COLO829 (cell line): ENCODE data around the gene PAN2.
"Not testable (repeated sequence)": the region's sequence is repeated elsewhere in the genome, so short reads cannot be mapped to it uniquely, and the experiment has no call there.

Source experiments
- DNase-seq: peaks from one replicate; pipeline ENCODE4 v3.0.0; 2012; ENCODE audit warnings: low spot score

PAN2 gene

GRCh38 chr12:56333679-56334489 is at the start of gene PAN2:
Gene PAN2 (minus strand): TSS chr12:56334000. CDS start chr12:56333094, 906 bp downstream.
- peak; percentile 99 for DNase-seq

GRCh38 chr12:56382611-56383010 is 48.8 kb upstream of the PAN2 start:
- no peak for DNase-seq

GRCh38 chr12:56377989-56378316 is 44.2 kb upstream of the PAN2 start:
- no peak for DNase-seq

GRCh38 chr12:56377310-56377988 is 43.6 kb upstream of the PAN2 start:
- peak; percentile 23 for DNase-seq

GRCh38 chr12:56375598-56376434 is 42.0 kb upstream of the PAN2 start:
- DNase-seq = no peak

- no peak for DNase-seq
Observed at GRCh38 chr12:56374726-56375597, 41.2 kb upstream of the PAN2 start.

- no peak for DNase-seq
Observed at GRCh38 chr12:56373515-56373914, 39.7 kb upstream of the PAN2 start.

- no peak for DNase-seq
Observed at GRCh38 chr12:56366948-56367347, 33.1 kb upstream of the PAN2 start.

GRCh38 chr12:56362130-56363059 is 28.6 kb upstream of the PAN2 start, which contains the start of gene APOF:
Gene APOF (minus strand): TSS chr12:56362857. CDS start chr12:56362745, 112 bp downstream.
- DNase-seq = no peak

GRCh38 chr12:56361487-56362129 is 27.8 kb upstream of the PAN2 start:
- DNase-seq = no peak

GRCh38 chr12:56359851-56360767 is 26.3 kb upstream of the PAN2 start, which contains the start of gene STAT2:
Gene STAT2 (minus strand): TSS chr12:56360107. CDS start chr12:56356571, 3,536 bp downstream.
- DNase-seq = peak; percentile 97

- peak; percentile 43 for DNase-seq
Observed at GRCh38 chr12:56358836-56359532, 25.2 kb upstream of the PAN2 start.

- DNase-seq = no peak
Observed at GRCh38 chr12:56351325-56351724, 17.5 kb upstream of the PAN2 start.

GRCh38 chr12:56350662-56351061 is 16.9 kb upstream of the PAN2 start:
- no peak for DNase-seq

- DNase-seq = no peak
Observed at GRCh38 chr12:56348776-56349175, 15.0 kb upstream of the PAN2 start.

- DNase-seq = not testable (repeated sequence)
Observed at GRCh38 chr12:56347255-56347654, 13.5 kb upstream of the PAN2 start.

GRCh38 chr12:56346675-56347074 is 12.9 kb upstream of the PAN2 start:
- DNase-seq = no peak

GRCh38 chr12:56342290-56342689 is 8.5 kb upstream of the PAN2 start:
- not testable (repeated sequence) for DNase-seq
